ENCODE data around the gene ELMOD3. TPM values are rescaled to one million over a fixed set of nuclear protein-coding genes. Genes with fewer than 3 reads are reported as not detected.

ELMOD3 gene
- total RNA-seq (ENCODE audit: low replicate concordance) = 21.5 and 28.1 TPM in 2 replicates

GRCh38 chr2:85354286-85355072, at the start of gene ELMOD3, which contains the start of gene RETSAT:
TSS of gene ELMOD3 (plus strand) at chr2:85354769. CDS start at chr2:85357199, 2,430 bp downstream.
TSS of gene RETSAT (minus strand) at chr2:85354528. CDS start at chr2:85354507, 21 bp downstream.
- Histone ChIP-seq H3K36me3 (no peaks in the 10 kb centered on the region), H3F3A (ENCODE audit: low read depth) (no peaks in the 10 kb centered on the region), H3K79me2 (ENCODE audit: low read depth) (peaks cover 9% of the 10 kb centered on the region), H3K4me1 (peaks cover 3% of the 10 kb centered on the region), H2AFZ (replicated peaks) (peak within 1 kb of the TSS; percentile 86), H3K27me3 (no peaks in the 10 kb centered on the region), H3K9ac (peak within 1 kb of the TSS; percentile 47), H4K20me1 (ENCODE audit: low read depth) (no peaks in the 10 kb centered on the region), H3K4me2 (peak within 1 kb of the TSS; percentile 89), H3K27ac (no peak within 1 kb of the TSS), H3K9me3 (ENCODE audit: low read depth) (no peaks in the 10 kb centered on the region), H3K4me3 (peak within 1 kb of the TSS; percentile 62)
- Mint-ChIP-seq H3K4me1 (peaks cover 20% of the 10 kb centered on the region), H3K27me3 (ENCODE audit: insufficient read depth, low read depth) (peaks cover 3% of the 10 kb centered on the region), H3K27ac (peak within 1 kb of the TSS; percentile 97), H3K36me3 (peaks cover 26% of the 10 kb centered on the region), H3K9me3 (no peaks in the 10 kb centered on the region), H3K4me3 (peak within 1 kb of the TSS; percentile 100)
- DNase-seq (ENCODE audit: low spot score) = peak; percentile 98
- no peak for TF ChIP-seq CTCF (IDR thresholded peaks at IDR 0.05)
- TF ChIP-seq EZH2 (IDR thresholded peaks at IDR 0.05) = no peak
- TF ChIP-seq EZH2phosphoT487 (IDR thresholded peaks at IDR 0.05) = no peak

GRCh38 chr2:85307527-85307897, 47.1 kb upstream of the ELMOD3 start:
- no peaks in the 10 kb centered on the region for H3K9me3 Mint-ChIP-seq
- H3K27ac Mint-ChIP-seq = no peak overlapping the region
- H3K36me3 ChIP-seq = no peaks in the 10 kb centered on the region
- no peak overlapping the region for H2AFZ ChIP-seq (replicated peaks)
- no peak overlapping the region for H3K4me3 Mint-ChIP-seq
- H3F3A ChIP-seq (ENCODE audit: low read depth) = no peaks in the 10 kb centered on the region
- no peaks in the 10 kb centered on the region for H3K9me3 ChIP-seq (ENCODE audit: low read depth)
- H3K9ac ChIP-seq = no peak overlapping the region
- peaks cover 2% of the 10 kb centered on the region for H3K4me1 Mint-ChIP-seq
- H3K27me3 Mint-ChIP-seq (ENCODE audit: insufficient read depth, low read depth) = peaks cover 4% of the 10 kb centered on the region
- H3K27ac ChIP-seq = peak overlapping the region; percentile 53
- no peak overlapping the region for H3K4me2 ChIP-seq
- H3K27me3 ChIP-seq = no peaks in the 10 kb centered on the region
- no peaks in the 10 kb centered on the region for H3K4me1 ChIP-seq
- H3K79me2 ChIP-seq (ENCODE audit: low read depth) = no peaks in the 10 kb centered on the region
- no peak for DNase-seq (ENCODE audit: low spot score)
- peaks cover 20% of the 10 kb centered on the region for H3K36me3 Mint-ChIP-seq
- no peaks in the 10 kb centered on the region for H4K20me1 ChIP-seq (ENCODE audit: low read depth)
- H3K4me3 ChIP-seq = no peak overlapping the region
- TF ChIP-seq EZH2 (IDR thresholded peaks at IDR 0.05) (no peak), EZH2phosphoT487 (IDR thresholded peaks at IDR 0.05) (no peak), CTCF (IDR thresholded peaks at IDR 0.05) (no peak)

- Mint-ChIP-seq H3K36me3 (peaks cover 19% of the 10 kb centered on the region), H3K27me3 (ENCODE audit: insufficient read depth, low read depth) (peaks cover 4% of the 10 kb centered on the region), H3K4me3 (no peak overlapping the region), H3K27ac (no peak overlapping the region), H3K4me1 (peaks cover 2% of the 10 kb centered on the region), H3K9me3 (no peaks in the 10 kb centered on the region)
- H3K9me3 ChIP-seq (ENCODE audit: low read depth) = no peaks in the 10 kb centered on the region
- no peaks in the 10 kb centered on the region for H4K20me1 ChIP-seq (ENCODE audit: low read depth)
- no peaks in the 10 kb centered on the region for H3F3A ChIP-seq (ENCODE audit: low read depth)
- no peaks in the 10 kb centered on the region for H3K79me2 ChIP-seq (ENCODE audit: low read depth)
- TF ChIP-seq CTCF (IDR thresholded peaks at IDR 0.05) (no peak), EZH2 (IDR thresholded peaks at IDR 0.05) (no peak), EZH2phosphoT487 (IDR thresholded peaks at IDR 0.05) (no peak)
- H2AFZ ChIP-seq (replicated peaks) = no peak overlapping the region
- no peak for DNase-seq (ENCODE audit: low spot score)
- H3K4me3 ChIP-seq = no peak overlapping the region
- H3K4me2 ChIP-seq = no peak overlapping the region
- H3K9ac ChIP-seq = no peak overlapping the region
- no peaks in the 10 kb centered on the region for H3K27me3 ChIP-seq
- H3K36me3 ChIP-seq = no peaks in the 10 kb centered on the region
- H3K4me1 ChIP-seq = no peaks in the 10 kb centered on the region
- peak overlapping the region; percentile 13 for H3K27ac ChIP-seq
These were observed 46.4 kb upstream of the ELMOD3 start for GRCh38 chr2:85308201-85308600.
